ENCODE measurements around the gene RAB2B.

DNA sequence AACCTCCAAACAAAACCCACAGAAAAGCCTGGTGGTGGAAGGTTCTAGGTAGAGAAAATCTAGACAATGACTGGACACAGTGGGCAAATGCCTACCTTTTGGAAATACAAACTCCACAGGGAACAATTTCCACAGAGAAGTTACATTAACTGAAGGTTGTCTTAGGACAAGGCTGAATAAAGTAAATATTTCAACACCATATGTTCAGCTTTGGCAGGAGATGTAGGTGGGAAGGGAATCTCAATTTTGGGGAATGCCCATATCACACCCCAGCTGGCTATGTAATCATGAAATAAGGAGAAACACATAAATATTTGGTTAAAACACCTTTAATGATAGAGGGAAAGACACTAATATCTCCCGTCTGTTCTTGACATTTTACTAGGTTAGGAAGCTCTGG is 44.0 kb upstream of the RAB2B start:
- TF ChIP-seq YY1 (IDR thresholded peaks at IDR 0.05; ENCODE audit: insufficient read depth, insufficient read length) (no peak), ZNF274 (IDR thresholded peaks at IDR 0.05; ENCODE audit: low read depth, low read length) (no peak), SUZ12 (IDR thresholded peaks at IDR 0.05; ENCODE audit: extremely low read depth, insufficient read depth, insufficient read length) (no peak)
